ENCODE results near the gene LMNTD2.

LMNTD2 gene

GRCh38 chr11:535210-535518, 25.4 kb downstream of the LMNTD2 start:
- Histone ChIP-seq H3K4me3 (replicated peaks; ENCODE audit: low read depth, low read length) (peak overlapping the region; percentile 81), H3K36me3 (ENCODE audit: control insufficient read depth, insufficient read depth, low read length) (peaks cover 13% of the 10 kb centered on the region), H3K27me3 (replicated peaks; ENCODE audit: control insufficient read depth, insufficient read depth, low read length) (no peaks in the 10 kb centered on the region)
- DNase-seq (ENCODE audit: extremely low read depth, insufficient read length): no peak
- TF ChIP-seq, protein P1, sequence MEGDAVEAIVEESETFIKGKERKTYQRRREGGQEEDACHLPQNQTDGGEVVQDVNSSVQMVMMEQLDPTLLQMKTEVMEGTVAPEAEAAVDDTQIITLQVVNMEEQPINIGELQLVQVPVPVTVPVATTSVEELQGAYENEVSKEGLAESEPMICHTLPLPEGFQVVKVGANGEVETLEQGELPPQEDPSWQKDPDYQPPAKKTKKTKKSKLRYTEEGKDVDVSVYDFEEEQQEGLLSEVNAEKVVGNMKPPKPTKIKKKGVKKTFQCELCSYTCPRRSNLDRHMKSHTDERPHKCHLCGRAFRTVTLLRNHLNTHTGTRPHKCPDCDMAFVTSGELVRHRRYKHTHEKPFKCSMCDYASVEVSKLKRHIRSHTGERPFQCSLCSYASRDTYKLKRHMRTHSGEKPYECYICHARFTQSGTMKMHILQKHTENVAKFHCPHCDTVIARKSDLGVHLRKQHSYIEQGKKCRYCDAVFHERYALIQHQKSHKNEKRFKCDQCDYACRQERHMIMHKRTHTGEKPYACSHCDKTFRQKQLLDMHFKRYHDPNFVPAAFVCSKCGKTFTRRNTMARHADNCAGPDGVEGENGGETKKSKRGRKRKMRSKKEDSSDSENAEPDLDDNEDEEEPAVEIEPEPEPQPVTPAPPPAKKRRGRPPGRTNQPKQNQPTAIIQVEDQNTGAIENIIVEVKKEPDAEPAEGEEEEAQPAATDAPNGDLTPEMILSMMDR (IDR thresholded peaks at IDR 0.05; ENCODE audit: insufficient read depth, low read length, poor library complexity, severe bottlenecking): no peak

DNA sequence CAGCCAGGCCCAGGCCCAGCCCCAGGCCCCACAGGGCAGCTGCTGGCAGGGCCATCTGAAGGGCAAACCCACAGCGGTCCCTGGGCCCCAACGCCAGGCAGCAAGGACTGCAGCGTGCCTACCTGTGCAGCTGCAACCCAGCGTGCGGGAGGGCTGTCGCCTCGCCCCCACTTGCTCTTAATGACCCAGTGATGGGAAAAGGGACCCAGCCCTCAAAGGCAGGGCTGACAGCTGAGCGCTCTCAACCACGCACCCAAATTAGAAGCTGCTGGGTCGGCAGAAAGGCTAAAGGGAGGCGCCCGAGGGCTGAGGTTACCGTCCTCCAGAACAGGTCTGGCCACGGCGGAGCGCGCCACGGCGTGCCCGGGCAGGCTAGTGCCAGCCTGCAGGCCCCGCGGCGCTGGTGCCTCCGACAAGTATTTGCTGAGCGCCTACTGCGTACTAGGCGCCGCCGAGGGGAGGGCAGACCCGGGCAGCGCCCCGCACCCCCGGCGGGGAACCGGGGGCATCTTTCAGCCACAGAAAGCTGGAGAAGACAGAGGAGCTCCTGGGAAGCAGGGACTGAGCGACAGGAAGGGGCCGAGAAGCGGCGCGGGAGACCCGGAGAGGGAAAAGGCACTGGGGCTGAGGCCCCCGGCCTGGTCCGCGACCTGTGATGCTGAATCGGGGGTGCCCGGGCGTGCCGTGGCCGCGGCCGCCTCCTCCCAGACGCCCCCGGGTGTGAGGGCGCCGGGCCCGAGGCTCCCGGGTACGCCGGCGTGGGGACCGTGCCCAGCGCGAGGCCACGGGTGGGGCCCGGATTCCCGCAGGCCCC, 25.9 kb downstream of the LMNTD2 start:
- no peaks in the 10 kb centered on the region for H3K27me3 ChIP-seq (replicated peaks; ENCODE audit: control insufficient read depth, insufficient read depth, low read length)
- H3K36me3 ChIP-seq (ENCODE audit: control insufficient read depth, insufficient read depth, low read length): peaks cover 18% of the 10 kb centered on the region
- H3K4me3 ChIP-seq (replicated peaks; ENCODE audit: low read depth, low read length): peak overlapping the region; percentile 81
- TF ChIP-seq, protein P1 (IDR thresholded peaks at IDR 0.05; ENCODE audit: insufficient read depth, low read length, poor library complexity, severe bottlenecking): no peak
- DNase-seq (ENCODE audit: extremely low read depth, insufficient read length): peak; percentile 64

GRCh38 chr11:533586-534395, 26.7 kb downstream of the LMNTD2 start:
- H3K4me3 ChIP-seq (replicated peaks; ENCODE audit: low read depth, low read length): peak overlapping the region; percentile 81
- TF ChIP-seq, protein P1 (IDR thresholded peaks at IDR 0.05; ENCODE audit: insufficient read depth, low read length, poor library complexity, severe bottlenecking): no peak

GRCh38 chr11:532986-533585, 27.5 kb downstream of the LMNTD2 start:
- H3K27me3 ChIP-seq (replicated peaks; ENCODE audit: control insufficient read depth, insufficient read depth, low read length): no peaks in the 10 kb centered on the region
- TF ChIP-seq, protein P1 (IDR thresholded peaks at IDR 0.05; ENCODE audit: insufficient read depth, low read length, poor library complexity, severe bottlenecking): no peak
- DNase-seq (ENCODE audit: extremely low read depth, insufficient read length): no peak
- peaks cover 18% of the 10 kb centered on the region for H3K36me3 ChIP-seq (ENCODE audit: control insufficient read depth, insufficient read depth, low read length)
- H3K4me3 ChIP-seq (replicated peaks; ENCODE audit: low read depth, low read length): no peak overlapping the region

More at GRCh38 chr11:533586-534395, 26.7 kb downstream of the LMNTD2 start:
- no peaks in the 10 kb centered on the region for H3K27me3 ChIP-seq (replicated peaks; ENCODE audit: control insufficient read depth, insufficient read depth, low read length)
- peaks cover 18% of the 10 kb centered on the region for H3K36me3 ChIP-seq (ENCODE audit: control insufficient read depth, insufficient read depth, low read length)
- no peak for DNase-seq (ENCODE audit: extremely low read depth, insufficient read length)

DNA sequence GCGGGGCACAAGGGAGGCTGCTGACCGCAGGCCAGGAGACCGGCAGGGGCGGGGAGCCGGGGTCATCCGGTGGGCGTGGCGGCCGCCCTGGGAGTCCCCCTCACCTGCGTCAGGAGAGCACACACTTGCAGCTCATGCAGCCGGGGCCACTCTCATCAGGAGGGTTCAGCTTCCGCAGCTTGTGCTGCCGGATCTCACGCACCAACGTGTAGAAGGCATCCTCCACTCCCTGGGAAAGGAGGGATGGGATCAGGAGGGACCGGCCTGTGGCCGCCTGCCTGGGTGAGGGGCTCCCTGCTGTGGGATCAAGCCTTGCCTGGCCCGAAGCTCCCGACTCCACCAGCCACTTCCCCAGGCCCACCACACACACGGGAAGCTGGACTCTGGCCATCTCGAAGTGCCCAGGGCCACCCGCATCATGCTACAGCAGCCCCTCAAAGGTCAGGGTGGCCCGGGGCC, 28.0 kb downstream of the LMNTD2 start:
- no peak for DNase-seq (ENCODE audit: extremely low read depth, insufficient read length)
- no peaks in the 10 kb centered on the region for H3K27me3 ChIP-seq (replicated peaks; ENCODE audit: control insufficient read depth, insufficient read depth, low read length)
- TF ChIP-seq, protein P1 (IDR thresholded peaks at IDR 0.05; ENCODE audit: insufficient read depth, low read length, poor library complexity, severe bottlenecking): no peak
- no peak overlapping the region for H3K4me3 ChIP-seq (replicated peaks; ENCODE audit: low read depth, low read length)
- H3K36me3 ChIP-seq (ENCODE audit: control insufficient read depth, insufficient read depth, low read length): peaks cover 18% of the 10 kb centered on the region

Measured in GM06990 (cell line).